GM12873 (cell line): ENCODE data around the gene CRNKL1.

ENCODE experiments used
- CTCF ChIP-seq: IDR thresholded peaks from 2 replicates; pipeline ENCODE4 v1.5.1; 2012; ENCODE audit warnings: low read depth, mild to moderate bottlenecking, moderate library complexity, low read length, control low read depth; ENCODE audit not compliant: insufficient read depth; ENCODE audit errors: missing control alignments

CRNKL1 gene

GRCh38 chr20:20052074-20052970 lies at the start of gene CRNKL1, which contains the start of gene CFAP61:
Gene CRNKL1, minus strand, starts transcription at chr20:20052466. Its CDS starts 124 bp downstream, at chr20:20052342.
Gene CFAP61, plus strand, starts transcription at chr20:20052532. Its CDS starts 4,122 bp downstream, at chr20:20056654.
- TF ChIP-seq CTCF = no peak

GRCh38 chr20:20100881-20101280 lies 48.6 kb upstream of the CRNKL1 start:
- no peak for TF ChIP-seq CTCF

DNA sequence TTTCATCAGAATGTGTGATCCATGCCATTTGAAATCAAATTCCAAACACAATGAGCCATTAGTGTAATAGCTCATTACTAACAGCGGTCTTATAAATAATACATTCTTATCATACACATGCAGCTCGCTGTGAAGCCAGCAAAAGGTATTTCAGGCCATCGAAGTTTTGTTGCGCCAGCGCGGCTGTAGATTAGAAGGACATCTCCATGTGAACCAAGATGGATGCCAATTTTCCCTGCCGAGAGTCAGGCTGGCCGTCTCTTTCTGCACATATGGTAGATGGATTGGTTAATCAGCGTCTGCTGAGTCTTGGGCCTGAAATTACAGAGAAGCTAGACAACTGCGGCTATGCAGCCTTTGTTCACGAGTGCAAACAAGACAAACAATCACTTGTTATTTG lies 44.2 kb upstream of the CRNKL1 start:
- TF ChIP-seq CTCF = no peak

- TF ChIP-seq CTCF = no peak
These were observed 43.0 kb upstream of the CRNKL1 start for GRCh38 chr20:20095114-20095872.

DNA sequence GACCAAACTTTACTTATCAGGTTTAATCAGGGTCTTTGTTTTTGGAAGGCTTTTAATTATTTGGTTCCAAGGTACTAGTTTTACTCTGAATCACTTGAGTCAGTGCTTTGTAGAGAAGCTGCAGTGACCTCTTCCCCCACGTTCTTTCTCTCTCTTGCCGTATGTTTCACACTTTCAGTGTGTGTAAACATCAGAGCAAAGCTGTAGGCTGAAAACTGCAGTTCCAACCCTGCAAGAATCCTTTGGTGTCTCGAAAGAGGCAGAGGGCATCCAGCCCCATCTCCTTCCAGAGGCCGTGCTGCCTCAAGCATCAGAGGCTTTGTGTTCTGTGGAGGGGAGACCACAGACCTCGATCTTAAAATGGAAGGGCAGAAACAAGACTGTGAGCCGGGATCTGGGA lies 42.1 kb upstream of the CRNKL1 start:
- TF ChIP-seq CTCF = no peak

DNA sequence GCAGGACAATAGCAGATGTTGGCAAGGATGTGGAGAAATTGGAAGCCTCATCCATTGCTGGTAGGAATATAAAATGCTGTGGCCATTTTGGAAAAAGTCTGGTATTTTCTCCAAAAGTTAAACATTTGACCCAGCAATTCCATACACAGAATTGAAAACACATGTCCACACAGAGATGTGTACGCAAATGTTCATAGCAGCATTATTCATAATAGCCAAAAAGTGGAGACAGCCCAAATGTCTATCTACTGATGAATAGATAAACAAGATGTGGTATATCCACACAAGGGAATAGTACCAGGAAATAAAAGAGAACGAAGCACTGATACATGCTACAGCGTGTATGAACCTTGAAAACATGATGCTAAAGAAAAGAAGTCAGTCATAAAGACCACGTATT lies 40.6 kb upstream of the CRNKL1 start:
- no peak for TF ChIP-seq CTCF

- TF ChIP-seq CTCF = no peak
These were observed 37.7 kb upstream of the CRNKL1 start for GRCh38 chr20:20089939-20090338.
